GM21360 (cell line): ENCODE data around the gene PALLD.

Experiments used
- ATAC-seq: cut with Tn5 transposase; IDR thresholded peaks from one replicate; pipeline ENCODE4 v1.9.1; 2021; ENCODE audit warnings: mild to moderate bottlenecking, moderate library complexity; ENCODE audit not compliant: unreplicated experiment

The PALLD gene

GRCh38 chr4:168524006-168524405, 27.2 kb downstream of the PALLD start:
- ATAC-seq = no peak

DNA sequence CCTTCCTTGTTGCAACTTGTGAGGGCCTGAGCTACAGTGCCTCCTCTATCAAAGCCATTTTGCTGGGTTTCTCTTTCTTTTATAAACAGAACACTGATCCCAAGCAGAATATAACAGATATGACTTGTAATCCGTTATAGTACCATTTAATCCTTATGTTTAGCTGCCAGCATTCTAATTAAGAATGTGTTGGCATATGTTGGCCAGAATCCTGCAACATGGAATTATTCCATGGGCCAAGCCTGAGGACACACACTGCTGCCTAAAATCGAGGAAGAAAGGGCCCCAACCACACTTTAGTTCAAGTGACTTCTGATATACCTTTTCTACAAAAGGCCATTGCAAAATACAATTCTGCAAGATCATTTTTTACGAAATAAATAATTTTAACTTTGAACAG, 28.0 kb downstream of the PALLD start:
- no peak for ATAC-seq

DNA sequence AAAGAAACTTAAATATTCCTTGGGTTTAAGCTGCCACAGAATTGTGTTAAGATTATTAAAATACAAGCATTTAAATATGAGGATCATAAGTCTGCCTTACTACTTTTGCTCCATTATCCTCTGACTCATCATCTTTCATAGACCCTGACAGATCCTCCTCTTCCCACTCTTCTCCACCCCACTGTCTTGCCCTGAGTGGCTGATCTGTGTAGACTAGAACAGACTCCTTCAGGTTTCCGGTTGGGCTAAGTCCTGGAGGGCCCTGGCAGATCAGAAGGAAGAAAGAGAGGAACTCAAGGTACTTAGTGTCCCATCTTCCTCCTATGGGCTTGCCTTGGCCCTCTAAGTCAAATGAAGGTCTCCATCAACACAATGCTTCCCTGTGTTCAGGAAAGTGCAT, 30.7 kb downstream of the PALLD start:
- no peak for ATAC-seq

DNA sequence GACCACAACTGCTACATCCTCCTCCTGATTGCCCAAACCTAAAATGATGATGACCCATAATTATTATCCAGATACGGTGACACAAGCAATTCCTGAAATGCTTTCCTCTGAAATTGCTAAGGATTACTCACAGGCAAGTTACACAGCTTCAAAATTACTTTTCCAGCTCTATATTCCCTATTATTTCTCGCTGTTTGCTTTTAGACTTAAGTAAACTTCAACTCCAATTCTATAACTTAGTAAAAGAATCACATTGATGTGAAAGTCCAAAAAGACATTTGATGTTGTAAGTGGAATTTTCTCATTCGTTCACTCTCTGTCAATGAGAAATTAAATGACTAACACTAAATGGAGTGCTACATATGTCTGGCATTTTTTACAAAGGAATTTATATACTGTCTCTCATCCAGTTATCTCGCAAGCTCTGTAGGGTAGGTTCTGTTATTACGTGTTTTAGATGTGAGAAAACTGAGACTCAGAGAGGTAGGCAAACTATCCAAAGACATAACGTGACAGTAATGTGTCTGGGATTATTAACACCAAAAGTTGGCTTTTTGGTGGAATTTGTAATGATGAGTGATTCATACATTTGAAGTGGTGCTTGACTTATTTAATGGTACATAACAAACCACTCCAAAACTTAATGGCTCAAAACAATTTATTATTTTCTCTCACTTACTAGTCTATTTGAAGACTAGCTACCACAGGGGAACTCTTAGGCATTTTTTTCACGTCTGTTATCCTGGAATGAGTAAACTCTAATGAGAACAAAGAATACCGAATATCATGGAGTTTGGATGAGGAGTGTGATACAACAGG, 31.5 kb downstream of the PALLD start:
- no peak for ATAC-seq

DNA sequence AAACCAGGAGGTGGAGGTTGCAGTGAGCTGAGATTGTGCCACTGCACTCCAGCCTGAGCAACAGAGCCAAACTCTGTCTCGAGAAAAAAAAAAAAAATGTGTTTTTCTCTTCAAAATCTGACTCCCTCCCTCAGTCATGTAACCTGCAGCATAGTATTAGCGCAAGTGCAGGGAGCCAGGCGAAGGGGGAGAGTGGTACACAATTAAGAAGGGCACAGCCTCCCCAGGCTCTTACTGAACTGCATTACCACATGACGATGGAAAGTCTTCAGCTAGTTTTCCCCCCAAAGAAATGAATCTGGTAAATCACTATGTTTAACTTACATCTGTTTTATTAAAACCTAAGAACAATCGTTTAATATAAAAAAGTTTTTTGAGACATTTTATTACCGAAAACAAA, 32.4 kb downstream of the PALLD start:
- ATAC-seq = no peak

GRCh38 chr4:168531305-168531704, 34.5 kb downstream of the PALLD start:
- no peak for ATAC-seq

- no peak for ATAC-seq
These were observed 37.7 kb downstream of the PALLD start for GRCh38 chr4:168534535-168534934.

- ATAC-seq = no peak
These were observed 38.8 kb downstream of the PALLD start for GRCh38 chr4:168535689-168536088.

DNA sequence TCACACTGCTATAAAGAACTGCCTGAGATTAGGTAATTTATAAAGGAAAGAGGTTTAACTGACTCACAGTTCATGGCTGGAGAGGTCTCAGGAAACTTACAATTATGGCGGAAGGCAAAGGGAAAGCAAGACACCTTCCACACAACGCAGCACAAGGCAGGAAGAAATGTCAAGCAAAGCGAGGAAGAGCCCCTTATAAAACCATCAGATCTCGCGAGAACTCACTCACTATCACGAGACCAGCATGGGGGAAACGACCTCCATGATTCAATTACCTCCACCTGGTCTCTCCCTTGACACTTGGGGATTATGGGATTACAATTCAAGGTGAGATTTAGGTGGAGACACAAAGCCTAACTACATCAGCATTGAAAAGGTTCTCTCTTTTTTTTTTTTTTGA, 39.6 kb downstream of the PALLD start:
- no peak for ATAC-seq

DNA sequence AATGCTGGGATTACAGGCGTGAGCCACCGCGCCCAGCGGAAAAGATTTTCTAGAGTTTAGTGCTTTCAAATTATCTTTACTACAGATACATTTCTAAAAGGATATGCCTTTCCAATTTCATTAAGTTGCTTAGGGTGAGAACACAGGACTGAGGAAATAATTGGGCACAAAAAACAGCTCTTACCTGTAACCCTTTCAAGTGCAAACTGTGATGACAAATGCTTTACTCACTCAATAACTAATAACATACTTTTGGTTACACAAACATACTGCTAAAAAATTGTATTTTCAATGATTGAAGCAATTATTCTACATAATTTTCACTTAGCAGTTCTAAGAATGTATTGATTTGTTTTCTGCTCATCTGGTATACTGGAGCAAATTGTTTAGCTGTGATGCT, 40.2 kb downstream of the PALLD start:
- ATAC-seq = no peak

- no peak for ATAC-seq
These were observed 40.7 kb downstream of the PALLD start for GRCh38 chr4:168537571-168537970.

- ATAC-seq = no peak
These were observed 41.8 kb downstream of the PALLD start for GRCh38 chr4:168538632-168539031.

DNA sequence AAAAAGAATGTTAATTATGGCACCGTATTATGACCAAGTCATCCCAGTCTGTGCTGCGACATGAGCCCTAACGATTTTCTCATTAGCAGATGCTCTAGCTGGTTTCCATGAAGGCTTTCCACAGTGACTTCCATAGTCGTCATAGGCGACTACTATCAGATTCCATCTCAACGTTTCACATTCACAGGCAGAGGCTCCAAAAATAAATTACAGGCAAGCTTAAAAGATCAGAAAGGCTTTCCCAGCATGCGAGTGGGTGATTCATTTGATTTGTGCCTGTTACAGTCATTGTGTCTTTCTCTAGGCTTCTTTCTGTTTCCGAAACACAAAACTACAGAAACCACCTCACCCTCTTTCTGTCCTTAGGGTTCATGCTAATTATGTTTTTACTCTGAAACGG, 43.2 kb downstream of the PALLD start:
- no peak for ATAC-seq

DNA sequence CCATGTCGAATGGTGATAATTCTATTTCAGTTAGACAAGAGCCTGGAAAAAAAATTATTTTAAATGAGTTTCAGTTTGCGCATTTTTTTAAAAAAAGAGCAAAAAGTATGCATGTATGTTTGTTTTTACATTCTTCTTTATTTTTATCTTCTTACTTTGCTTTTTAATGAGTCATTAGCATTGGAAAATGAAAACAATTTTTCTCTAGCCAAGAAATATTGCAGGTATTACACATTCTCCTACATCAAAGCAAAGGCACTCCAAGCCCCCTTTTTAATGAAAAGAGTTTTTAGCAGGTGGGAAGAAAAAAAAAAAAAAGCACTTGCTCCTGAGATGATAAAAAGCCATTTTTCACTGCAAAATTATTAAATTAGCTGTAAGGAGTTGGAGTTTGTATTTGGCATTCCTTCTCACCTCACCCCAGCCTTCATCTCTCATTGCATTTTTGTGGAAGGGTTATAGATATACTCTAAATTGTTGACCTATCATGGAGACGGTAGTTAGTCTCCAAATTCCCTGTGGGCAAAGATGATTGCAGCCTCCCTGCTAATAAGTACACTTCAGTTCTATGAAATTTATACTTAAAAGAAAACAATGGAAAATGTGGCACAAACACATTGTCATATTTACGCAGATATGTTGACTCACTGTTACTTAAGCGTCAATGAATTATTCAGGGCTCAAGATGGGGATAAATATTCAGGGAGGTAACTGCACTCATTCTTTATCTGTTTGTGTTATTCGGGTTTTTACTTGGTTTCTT, 43.8 kb downstream of the PALLD start:
- ATAC-seq = no peak

- no peak for ATAC-seq
These were observed 44.6 kb downstream of the PALLD start for GRCh38 chr4:168541266-168541953.

- ATAC-seq = no peak
These were observed 52.3 kb downstream of the PALLD start for GRCh38 chr4:168549143-168549542.

DNA sequence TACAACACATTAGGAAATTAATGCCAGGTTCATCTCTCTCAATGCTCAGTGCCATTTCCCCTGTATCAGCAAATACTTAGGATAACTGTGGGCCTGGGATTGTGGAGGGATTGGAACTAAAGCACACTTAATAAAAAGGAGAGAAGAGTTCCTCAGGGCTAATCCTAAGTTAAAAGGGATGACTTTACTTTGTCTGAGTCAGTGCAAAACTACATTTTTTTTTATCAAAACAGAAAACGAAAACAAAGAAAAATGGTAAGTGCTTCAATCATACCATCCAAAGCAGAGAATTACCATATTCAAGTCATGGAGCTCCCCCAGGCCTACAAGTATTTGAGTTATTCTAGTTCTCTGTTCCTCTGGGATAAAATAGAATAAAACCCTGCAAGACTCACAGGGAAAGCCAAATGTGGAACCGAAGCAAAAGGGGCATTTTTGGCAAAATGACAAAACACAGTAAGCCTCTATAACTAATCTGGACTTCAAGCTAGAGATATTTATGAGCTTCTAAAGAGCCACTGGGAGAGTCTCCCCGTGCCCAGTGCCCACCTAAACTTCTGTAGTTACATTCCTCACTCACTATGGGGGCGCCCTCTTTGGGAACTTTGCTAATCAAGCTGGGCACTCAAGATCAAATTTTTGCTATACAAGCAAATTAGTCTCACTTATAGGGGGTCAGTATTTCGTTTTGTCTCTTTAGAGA, 53.4 kb downstream of the PALLD start:
- no peak for ATAC-seq

DNA sequence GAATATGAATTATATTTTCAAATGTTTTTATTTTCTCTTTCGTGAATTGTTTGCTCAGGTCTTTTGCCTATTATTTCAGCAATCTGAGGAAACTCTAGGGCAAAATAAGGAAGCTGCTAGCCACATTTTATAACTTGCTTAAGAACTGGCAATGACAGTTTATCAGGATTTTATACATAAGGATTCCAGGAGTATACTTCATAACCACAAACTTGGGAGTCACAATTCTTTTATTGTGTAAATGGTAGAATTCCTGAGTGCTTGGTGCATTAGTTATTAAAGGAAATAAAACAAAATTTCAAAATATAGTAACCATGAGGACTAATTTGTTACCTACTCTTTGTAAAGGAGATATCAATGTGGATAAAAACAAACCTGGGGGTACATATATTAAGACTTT, 54.4 kb downstream of the PALLD start:
- ATAC-seq = no peak

DNA sequence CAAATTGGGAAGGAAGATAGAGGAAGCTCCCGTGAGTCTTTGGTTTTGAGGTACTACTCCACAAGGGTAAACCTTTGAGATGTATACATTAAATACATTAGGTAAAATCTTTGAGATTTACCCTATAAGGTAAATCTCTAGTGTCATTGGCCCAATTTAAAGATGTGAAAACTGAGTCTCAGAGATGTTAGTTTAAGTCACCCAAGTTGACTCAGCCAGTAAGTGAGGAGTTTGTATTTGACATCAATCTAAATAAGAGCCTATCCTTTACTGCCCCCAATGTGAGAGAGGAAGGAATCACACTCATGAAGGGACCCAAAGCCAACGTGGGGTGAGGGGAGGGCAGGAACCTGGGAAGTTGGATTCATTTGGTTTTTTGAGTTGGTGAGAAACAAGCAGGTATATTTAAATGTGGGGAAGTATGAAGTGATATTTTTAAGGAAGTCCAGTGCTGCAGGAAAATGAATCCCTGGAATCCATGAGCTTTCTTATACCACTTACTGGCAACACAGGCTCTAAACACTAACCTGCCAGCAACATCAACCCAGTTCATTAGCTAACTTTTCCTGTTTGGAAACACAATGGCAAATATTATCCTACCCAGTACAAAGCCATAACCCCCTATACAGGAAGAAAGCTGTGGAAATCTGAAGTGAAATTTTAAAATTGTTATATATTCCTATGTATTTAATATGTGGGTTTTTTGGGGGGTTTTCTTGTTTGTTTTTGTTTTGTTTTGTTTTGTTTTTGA, 55.3 kb downstream of the PALLD start:
- no peak for ATAC-seq

GRCh38 chr4:168553714-168554370, 57.0 kb downstream of the PALLD start:
- ATAC-seq = no peak
